ENCODE results near the gene INSYN2A. TPM values are rescaled to one million over a fixed set of nuclear protein-coding genes. Genes with fewer than 3 reads are reported as not detected.

The INSYN2A gene
- total RNA-seq, 1 experiment from 2014 or later, result not detected

DNA sequence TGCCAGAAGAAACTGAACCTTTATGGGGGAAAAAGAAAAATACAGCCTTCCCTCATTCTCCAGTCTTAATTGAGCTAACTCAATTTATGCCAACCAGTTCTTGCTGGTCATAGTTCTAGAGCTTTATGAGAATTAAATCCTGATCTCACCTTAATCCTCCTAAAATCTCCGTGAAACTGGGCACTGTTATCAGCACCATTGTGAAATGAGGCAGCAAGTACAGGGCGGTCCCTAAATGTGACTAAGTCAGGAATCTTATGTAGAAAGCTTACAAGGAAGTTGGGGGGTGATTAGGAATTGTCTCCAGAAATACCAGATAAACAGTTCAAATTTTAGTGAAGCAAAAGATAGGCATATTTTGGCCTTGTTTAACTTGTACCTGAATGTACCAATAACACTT is 10.7 kb upstream of the INSYN2A start:
- POLR2A ChIA-PET (ENCODE audit: low non-redundant PET), result no interaction called here

DNA sequence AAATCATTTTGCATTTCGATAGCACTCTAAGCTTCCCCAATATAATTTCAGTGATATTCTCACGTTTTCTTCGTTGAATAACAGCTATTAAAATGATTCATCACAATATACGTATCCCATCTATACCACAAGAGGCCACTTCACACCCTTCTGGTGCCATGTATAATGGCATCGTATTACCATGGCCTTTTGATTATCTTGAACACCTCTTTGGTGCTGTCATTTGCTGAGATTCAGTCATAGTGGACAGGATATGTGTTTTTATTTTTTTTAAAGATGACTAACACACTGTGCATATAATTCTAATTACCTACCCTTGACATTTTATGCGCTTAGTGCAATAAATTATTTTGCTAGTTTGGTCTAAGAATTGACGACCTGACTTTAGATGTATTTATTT is 6.7 kb upstream of the INSYN2A start:
- TF ChIP-seq, protein P1, sequence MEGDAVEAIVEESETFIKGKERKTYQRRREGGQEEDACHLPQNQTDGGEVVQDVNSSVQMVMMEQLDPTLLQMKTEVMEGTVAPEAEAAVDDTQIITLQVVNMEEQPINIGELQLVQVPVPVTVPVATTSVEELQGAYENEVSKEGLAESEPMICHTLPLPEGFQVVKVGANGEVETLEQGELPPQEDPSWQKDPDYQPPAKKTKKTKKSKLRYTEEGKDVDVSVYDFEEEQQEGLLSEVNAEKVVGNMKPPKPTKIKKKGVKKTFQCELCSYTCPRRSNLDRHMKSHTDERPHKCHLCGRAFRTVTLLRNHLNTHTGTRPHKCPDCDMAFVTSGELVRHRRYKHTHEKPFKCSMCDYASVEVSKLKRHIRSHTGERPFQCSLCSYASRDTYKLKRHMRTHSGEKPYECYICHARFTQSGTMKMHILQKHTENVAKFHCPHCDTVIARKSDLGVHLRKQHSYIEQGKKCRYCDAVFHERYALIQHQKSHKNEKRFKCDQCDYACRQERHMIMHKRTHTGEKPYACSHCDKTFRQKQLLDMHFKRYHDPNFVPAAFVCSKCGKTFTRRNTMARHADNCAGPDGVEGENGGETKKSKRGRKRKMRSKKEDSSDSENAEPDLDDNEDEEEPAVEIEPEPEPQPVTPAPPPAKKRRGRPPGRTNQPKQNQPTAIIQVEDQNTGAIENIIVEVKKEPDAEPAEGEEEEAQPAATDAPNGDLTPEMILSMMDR (conservative IDR thresholded peaks at IDR 0.05; ENCODE audit: low read depth, low read length), result no peak
- TF ChIP-seq EZH2 (IDR thresholded peaks at IDR 0.05; ENCODE audit: borderline replicate concordance, low read depth, low read length, poor library complexity, severe bottlenecking), result no peak
- no peak for DNase-seq (ENCODE audit: low spot score)
- H3K4me1 ChIP-seq (ENCODE audit: insufficient read depth, low read length, poor library complexity, severe bottlenecking), result no peaks in the 10 kb centered on the region
- ChIA-PET CTCF (no interaction called here), POLR2A (ENCODE audit: low non-redundant PET) (no interaction called here)
- no peaks in the 10 kb centered on the region for H3K9me3 ChIP-seq (ENCODE audit: low read depth, low read length, poor library complexity, severe bottlenecking)
- no peak overlapping the region for H3K4me3 ChIP-seq (ENCODE audit: low read depth, low read length, poor library complexity, severe bottlenecking)
- BruUV-seq (replicated peaks), result no TSS peak
- no peaks in the 10 kb centered on the region for H3K36me3 ChIP-seq (ENCODE audit: insufficient read depth, low read length, poor library complexity, severe bottlenecking)
- H3K27me3 ChIP-seq (replicated peaks; ENCODE audit: insufficient read depth, low read depth, low read length, poor library complexity), result no peaks in the 10 kb centered on the region
- H3K27ac ChIP-seq (ENCODE audit: low read depth, low read length, poor library complexity, severe bottlenecking), result no peak overlapping the region
- intact Hi-C loops (cut with micrococcal nuclease; ENCODE audit: unreplicated experiment), result no loop called here

More for the DNA sequence above, 10.7 kb upstream of the INSYN2A start:
- Histone ChIP-seq H3K27me3 (replicated peaks; ENCODE audit: insufficient read depth, low read depth, low read length, poor library complexity) (no peaks in the 10 kb centered on the region), H3K27ac (ENCODE audit: low read depth, low read length, poor library complexity, severe bottlenecking) (no peak overlapping the region), H3K36me3 (ENCODE audit: insufficient read depth, low read length, poor library complexity, severe bottlenecking) (no peaks in the 10 kb centered on the region), H3K4me3 (ENCODE audit: low read depth, low read length, poor library complexity, severe bottlenecking) (no peak overlapping the region), H3K9me3 (ENCODE audit: low read depth, low read length, poor library complexity, severe bottlenecking) (no peaks in the 10 kb centered on the region), H3K4me1 (ENCODE audit: insufficient read depth, low read length, poor library complexity, severe bottlenecking) (no peaks in the 10 kb centered on the region)
- DNase-seq (ENCODE audit: low spot score), result no peak
- intact Hi-C loops (cut with micrococcal nuclease; ENCODE audit: unreplicated experiment), result no loop called here
- CTCF ChIA-PET, result no interaction called here
- BruUV-seq (replicated peaks), result no TSS peak
- TF ChIP-seq EZH2 (IDR thresholded peaks at IDR 0.05; ENCODE audit: borderline replicate concordance, low read depth, low read length, poor library complexity, severe bottlenecking), result no peak
- TF ChIP-seq, protein P1 (conservative IDR thresholded peaks at IDR 0.05; ENCODE audit: low read depth, low read length), result no peak

DNA sequence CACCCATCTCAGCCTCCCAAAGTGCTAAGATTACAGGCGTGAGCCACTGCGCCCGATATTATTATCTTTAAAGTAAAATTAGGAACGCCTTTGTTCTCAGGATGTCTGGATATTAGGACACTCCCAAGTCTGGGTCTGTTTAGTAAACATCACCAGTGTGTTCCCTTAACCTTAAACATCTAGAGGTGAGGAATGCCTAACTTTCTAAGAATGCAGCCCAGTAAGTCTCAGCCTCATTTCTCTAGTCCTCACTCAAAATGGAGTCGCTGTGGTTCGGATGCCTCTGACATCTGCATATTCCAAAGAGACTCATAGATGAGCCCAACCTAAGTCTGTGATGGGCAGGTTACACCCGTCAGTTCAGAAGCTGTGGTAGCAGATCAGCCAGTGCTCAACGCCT is 4.3 kb upstream of the INSYN2A start:
- CTCF ChIA-PET, result no interaction called here
- Histone ChIP-seq H3K9me3 (ENCODE audit: low read depth, low read length, poor library complexity, severe bottlenecking) (no peaks in the 10 kb centered on the region), H3K36me3 (ENCODE audit: insufficient read depth, low read length, poor library complexity, severe bottlenecking) (no peaks in the 10 kb centered on the region), H3K4me3 (ENCODE audit: low read depth, low read length, poor library complexity, severe bottlenecking) (no peak overlapping the region), H3K27me3 (replicated peaks; ENCODE audit: insufficient read depth, low read depth, low read length, poor library complexity) (peaks cover 12% of the 10 kb centered on the region), H3K27ac (ENCODE audit: low read depth, low read length, poor library complexity, severe bottlenecking) (no peak overlapping the region), H3K4me1 (ENCODE audit: insufficient read depth, low read length, poor library complexity, severe bottlenecking) (peaks cover 7% of the 10 kb centered on the region)
- intact Hi-C loops (cut with micrococcal nuclease; ENCODE audit: unreplicated experiment), result no loop called here
- BruUV-seq (replicated peaks), result no TSS peak
- POLR2A ChIA-PET (ENCODE audit: low non-redundant PET), result no interaction called here
- TF ChIP-seq EZH2 (IDR thresholded peaks at IDR 0.05; ENCODE audit: borderline replicate concordance, low read depth, low read length, poor library complexity, severe bottlenecking), result no peak
- DNase-seq (ENCODE audit: low spot score), result no peak

DNA sequence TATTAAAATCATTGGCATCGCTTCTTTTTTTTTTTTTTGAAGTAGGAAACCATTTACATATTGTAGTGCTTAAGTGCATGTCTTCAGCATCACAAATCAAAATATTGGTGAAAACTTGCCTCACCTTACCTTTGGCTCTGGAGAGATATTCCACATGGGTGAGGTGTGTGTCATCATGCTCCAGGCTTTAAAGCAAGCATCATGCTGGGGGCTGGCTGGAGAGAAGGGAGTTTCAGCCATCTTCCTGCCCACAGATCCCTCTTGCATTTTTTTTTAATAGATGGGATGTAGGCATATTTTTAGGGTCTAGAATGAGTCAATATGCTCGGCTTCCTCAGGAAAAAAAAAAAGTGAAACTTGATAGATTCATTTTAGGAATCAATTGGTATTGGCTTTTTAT is 2.3 kb upstream of the INSYN2A start:
- no peak overlapping the region for H3K27ac ChIP-seq (ENCODE audit: low read depth, low read length, poor library complexity, severe bottlenecking)
- peaks cover 31% of the 10 kb centered on the region for H3K27me3 ChIP-seq (replicated peaks; ENCODE audit: insufficient read depth, low read depth, low read length, poor library complexity)
- DNase-seq (ENCODE audit: low spot score), result no peak
- no peaks in the 10 kb centered on the region for H3K9me3 ChIP-seq (ENCODE audit: low read depth, low read length, poor library complexity, severe bottlenecking)
- H3K4me1 ChIP-seq (ENCODE audit: insufficient read depth, low read length, poor library complexity, severe bottlenecking), result peaks cover 14% of the 10 kb centered on the region
- POLR2A ChIA-PET (ENCODE audit: low non-redundant PET), result no interaction called here
- no peaks in the 10 kb centered on the region for H3K36me3 ChIP-seq (ENCODE audit: insufficient read depth, low read length, poor library complexity, severe bottlenecking)
- no TSS peak for BruUV-seq (replicated peaks)
- CTCF ChIA-PET, result no interaction called here
- intact Hi-C loops (cut with micrococcal nuclease; ENCODE audit: unreplicated experiment), result no loop called here
- no peak overlapping the region for H3K4me3 ChIP-seq (ENCODE audit: low read depth, low read length, poor library complexity, severe bottlenecking)
- TF ChIP-seq, protein P1 (conservative IDR thresholded peaks at IDR 0.05; ENCODE audit: low read depth, low read length), result no peak
- no peak for TF ChIP-seq EZH2 (IDR thresholded peaks at IDR 0.05; ENCODE audit: borderline replicate concordance, low read depth, low read length, poor library complexity, severe bottlenecking)
